ENCODE results near the gene MDM1.
A peak's percentile ranks its signal among the peaks of the same experiment; 100 is the strongest.

The MDM1 gene

GRCh38 chr12:68319988-68320623, 12.1 kb downstream of the MDM1 start:
- DNase-seq, result no peak

- peak; percentile 71 for DNase-seq
These were observed 15.0 kb downstream of the MDM1 start for GRCh38 chr12:68317047-68317667.

DNA sequence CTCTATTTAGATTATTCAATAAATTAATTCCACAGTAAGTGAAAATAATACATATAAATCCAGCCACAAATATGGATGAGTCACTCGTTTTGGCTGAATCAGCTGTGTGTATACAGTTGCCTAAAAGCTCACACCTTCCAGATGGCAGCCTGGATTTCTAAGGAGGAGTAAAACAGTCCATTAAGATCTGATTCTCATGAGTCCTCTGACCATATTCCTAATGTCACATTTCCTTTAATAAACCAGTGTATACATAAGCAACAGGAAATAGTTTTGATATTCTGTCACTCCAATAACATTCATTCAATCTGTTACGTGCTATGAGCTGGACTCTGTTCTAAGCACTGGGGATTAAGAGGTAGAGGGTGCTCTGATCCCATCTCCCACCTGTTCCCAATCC, 21.8 kb downstream of the MDM1 start:
- DNase-seq, result no peak

DNA sequence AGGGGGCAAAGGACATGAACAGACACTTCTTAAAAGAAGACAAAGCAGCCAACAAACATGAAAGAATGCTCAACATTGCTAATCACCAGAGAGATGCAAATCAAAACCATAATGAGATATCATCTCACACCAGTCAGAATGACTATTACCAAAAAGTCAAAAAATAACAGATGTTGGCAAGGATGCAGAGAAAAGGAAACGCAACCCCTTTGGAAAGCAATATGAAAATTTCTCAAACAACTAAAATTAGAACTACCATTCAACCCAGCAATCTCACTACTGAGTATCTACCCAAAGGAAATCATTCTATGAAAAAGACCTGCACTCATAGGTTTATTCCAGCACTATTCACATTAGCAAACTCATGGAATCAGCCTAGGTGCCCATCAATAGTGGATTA, 25.6 kb downstream of the MDM1 start:
- DNase-seq, result no peak

GRCh38 chr12:68305278-68305677, 26.9 kb downstream of the MDM1 start:
- DNase-seq, result no peak

GRCh38 chr12:68304626-68305025, 27.5 kb downstream of the MDM1 start:
- DNase-seq, result no peak

GRCh38 chr12:68303850-68304249, 28.3 kb downstream of the MDM1 start:
- DNase-seq, result no peak

DNA sequence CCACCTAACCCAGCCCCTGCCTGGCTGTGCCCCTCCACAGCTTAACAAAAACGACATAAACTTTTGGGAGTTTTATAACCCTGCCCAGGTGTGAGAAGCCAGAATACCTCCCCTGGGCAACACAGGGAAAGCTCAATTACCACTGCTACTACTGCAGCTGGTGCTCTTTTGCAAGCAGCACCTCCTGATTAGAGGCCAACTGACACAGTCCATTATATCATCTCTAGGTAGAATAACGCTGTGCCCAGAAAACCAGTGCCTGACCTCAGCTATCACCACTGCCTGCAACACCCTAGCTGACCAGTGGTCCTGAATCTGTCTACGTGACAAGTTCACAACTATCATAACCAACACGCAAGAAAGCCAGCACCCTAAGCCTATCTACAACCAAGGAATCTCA, 34.2 kb downstream of the MDM1 start:
- DNase-seq, result no peak

- no peak for DNase-seq
These were observed 37.9 kb downstream of the MDM1 start for GRCh38 chr12:68294251-68294650.

DNA sequence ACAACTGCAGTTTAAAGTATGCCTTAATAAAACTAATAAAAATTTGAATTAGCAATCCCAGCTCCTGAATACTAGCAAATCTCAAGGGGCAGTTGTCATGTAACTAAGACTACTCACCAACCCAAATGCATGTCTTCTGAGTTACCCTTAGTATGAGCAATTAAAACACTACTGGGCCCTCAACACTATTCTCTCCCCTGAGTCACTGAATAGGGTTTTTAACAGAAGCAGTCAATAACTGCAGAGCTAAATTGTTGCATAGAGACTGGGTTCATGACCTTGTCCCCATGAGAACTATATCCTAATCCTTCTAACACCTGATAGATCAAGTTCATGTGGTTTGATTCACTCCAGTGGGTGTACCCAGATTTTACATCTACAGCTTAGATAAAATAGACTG, 38.8 kb downstream of the MDM1 start:
- DNase-seq, result no peak

GRCh38 chr12:68292151-68292943, 39.8 kb downstream of the MDM1 start:
- no peak for DNase-seq

GRCh38 chr12:68291396-68292036, 40.6 kb downstream of the MDM1 start:
- no peak for DNase-seq

DNA sequence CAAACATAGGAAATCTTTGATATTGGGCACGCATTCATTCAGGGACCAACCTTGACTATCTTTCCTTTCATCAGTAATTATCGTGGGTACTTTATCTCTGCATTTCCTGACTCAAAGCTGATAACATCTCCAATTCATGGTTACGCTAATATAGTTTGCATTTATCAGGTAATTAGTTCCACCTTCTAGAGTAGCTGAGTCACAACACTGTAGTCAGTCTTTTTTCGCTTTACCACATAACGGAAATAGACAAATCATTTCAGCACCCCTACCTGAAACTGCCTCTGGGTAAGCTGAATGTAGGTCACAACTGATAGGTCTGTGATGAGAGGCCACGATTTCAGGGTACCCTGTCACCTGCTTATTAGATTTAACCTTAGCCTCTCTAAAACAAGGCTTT, 42.0 kb downstream of the MDM1 start:
- no peak for DNase-seq

DNA sequence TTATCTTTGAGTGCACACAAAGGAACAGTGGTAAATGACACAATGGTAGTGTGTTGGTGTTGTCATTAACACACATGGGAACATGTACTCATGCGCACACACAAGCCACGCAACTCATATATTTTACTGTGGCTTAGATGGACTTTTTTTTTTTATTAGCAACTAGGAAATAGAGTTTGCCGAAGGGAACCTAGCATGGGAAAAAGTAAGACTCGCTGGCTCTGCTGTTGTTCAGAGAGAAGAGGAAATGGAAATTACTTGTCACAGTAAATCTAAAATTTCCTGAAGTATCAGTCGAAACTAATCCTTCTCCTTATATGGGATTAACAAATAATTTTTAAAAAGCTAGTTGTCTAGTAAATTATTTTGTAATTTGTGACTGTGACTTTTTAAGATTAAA, 45.1 kb downstream of the MDM1 start:
- DNase-seq, result peak; percentile 10

- no peak for DNase-seq
These were observed 45.8 kb downstream of the MDM1 start for GRCh38 chr12:68286396-68286795.

- no peak for DNase-seq
These were observed 46.6 kb downstream of the MDM1 start for GRCh38 chr12:68285541-68285940.

DNA sequence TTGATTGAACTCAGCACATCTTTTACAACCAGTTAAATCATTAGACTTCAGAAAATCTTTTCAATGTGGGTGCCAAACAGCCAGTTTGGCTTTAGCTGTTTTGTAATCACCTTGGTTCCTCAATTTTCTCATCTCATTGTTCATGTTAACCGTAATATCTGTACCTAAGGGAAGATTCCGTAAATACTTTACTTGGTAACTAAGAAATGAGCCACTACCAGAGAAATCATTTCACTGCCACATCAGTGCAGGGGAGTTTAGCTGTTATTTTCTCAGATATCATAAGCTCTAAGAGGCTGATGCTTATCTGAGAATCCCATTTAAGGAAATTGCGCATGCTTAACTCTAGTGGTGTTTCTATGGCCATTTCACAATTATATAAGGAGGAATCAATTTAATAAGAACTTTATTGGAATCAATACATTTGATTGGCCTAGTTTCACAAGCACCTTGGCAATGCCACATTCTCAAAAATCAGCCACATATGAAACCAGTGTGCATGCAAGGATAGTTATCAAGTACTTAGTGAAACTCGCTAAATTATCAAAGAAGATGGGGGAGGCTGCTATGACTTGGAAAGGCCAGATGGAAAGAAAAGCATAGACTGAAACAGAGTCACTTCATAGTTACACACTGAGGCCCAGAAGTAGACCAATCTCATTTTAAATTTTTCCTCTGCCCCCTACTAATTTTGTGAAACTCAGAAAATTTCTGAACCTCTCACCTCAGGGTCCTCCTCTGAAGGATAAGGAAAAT, 50.7 kb downstream of the MDM1 start:
- no peak for DNase-seq

- no peak for DNase-seq
These were observed 51.9 kb downstream of the MDM1 start for GRCh38 chr12:68280240-68280639.

DNA sequence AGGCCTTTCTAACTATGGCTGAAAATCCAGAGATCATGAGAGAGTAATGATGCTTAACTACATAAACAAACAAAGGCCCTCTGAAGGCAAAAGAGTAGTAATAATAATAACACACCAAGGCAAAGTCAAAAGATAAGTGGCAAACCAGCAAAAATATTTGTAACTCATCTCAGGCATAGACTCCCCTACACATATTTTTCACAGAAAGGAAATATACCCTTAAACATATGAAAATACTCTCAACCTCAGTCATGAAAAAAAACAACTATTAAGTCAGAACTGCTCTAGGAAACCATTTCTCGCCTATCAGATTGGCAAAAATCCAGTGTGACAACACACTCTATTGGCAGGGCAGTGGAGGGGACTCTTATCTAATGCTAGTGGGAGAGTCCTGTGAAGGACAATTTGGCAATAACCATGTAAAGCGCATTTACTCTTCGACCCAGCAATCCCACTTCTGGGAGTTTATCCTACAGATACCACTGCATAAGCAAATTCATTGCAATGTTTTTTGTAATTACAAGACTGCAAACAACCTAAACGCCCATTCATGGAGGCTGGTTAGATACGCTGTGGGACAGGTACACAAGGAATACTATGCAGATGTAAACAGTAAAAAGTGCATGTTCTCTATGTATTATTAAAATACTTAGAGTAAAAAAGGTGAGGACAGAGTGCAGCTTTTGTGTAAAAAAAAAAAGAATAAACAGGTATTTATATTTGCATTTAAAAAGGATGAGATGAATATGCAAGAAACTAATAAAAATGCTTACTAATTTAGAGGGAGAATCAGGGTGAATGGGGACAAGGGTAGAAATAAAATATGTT, 52.7 kb downstream of the MDM1 start:
- DNase-seq, result no peak

- DNase-seq, result no peak
These were observed 55.7 kb downstream of the MDM1 start for GRCh38 chr12:68276402-68276930.

GRCh38 chr12:68272732-68273131, 59.4 kb downstream of the MDM1 start:
- DNase-seq, result no peak

DNA sequence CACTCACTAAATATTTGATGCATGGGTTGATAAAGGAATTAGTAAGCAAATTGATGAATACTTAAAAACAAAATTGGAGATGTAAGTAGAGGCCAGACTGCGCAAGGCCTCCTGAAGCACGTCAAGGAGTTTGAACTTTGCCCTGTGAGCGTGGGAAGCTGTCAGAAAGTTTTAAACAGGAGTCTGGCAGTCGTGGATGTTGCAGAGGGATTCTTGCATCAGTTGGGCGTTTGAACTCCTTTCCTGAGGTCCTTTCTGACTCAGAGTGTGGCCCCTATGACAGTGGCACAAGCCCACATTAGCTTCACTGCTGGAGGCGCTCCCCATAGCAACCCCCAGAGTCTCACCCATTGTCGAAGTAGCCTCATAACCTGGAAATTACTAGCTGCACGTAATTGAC, 60.8 kb downstream of the MDM1 start:
- DNase-seq, result no peak
